Measurements from ENCODE around the gene BTN3A1.

BTN3A1 gene

GRCh38 chr6:26379740-26380139, 22.3 kb upstream of the BTN3A1 start:
- no peak for DNase-seq (ENCODE audit: low read depth)

- DNase-seq (ENCODE audit: low read depth), result no peak
Measured at GRCh38 chr6:26380256-26380655, 21.8 kb upstream of the BTN3A1 start.

DNA sequence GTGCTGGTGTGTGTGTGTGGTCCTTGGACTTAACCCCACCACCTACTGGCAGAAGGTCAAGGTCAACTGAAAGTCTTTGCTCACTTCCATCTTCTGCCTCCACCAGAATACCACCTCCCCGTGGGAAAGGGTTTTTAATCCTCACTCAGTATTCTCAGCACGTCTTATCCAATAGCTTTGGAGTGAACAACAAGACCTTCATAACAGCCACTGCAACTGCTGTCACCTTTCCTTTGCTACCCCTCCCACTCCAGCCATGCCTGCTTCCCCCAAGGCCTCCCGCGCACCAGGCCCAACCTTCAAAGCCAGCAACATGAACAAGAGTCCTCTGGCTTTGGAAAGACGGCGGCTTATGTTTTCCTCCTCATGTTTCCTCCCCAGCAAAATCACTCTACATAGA, 20.0 kb upstream of the BTN3A1 start:
- DNase-seq (ENCODE audit: low read depth), result no peak

DNA sequence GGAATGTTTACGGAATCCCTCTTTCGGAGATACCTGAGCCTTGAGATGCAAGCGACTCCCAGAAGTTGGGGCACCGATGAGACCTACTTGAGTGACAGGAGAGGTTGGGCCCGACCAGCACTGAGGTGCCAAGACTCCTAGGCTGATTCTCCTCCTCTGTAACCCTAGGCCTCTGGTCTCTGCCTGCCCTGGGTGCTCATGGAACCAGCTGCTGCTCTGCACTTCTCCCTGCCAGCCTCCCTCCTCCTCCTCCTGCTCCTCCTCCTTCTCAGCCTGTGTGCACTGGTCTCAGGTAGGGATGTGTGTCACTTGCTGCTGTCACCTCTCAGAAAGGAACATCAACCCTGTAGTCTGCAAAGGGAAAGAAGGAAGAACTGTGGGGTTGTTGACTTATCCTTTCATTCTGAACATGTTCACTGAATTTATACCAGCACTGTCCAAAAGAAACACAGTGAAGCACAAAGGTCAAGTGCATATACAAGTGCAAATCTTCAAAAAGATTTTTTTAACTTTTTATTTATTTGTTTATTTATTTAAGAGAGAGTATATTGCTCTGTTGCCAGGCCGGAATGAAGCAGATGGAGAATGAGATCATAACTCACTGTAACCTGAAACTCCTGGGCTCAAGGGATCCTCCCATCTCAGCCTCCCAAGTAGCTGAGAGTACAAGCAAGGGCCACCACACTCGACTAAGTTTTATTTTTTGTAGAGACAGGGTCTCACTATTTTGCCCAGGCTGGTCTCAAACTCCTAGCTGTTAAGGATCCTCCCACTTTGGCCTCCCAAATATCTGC, 18.3 kb upstream of the BTN3A1 start:
- DNase-seq (ENCODE audit: low read depth), result no peak

- DNase-seq (ENCODE audit: low read depth), result no peak
Measured at GRCh38 chr6:26385734-26386125, 16.3 kb upstream of the BTN3A1 start.

- no peak for DNase-seq (ENCODE audit: low read depth)
Measured at GRCh38 chr6:26387565-26387964, 14.5 kb upstream of the BTN3A1 start.

DNA sequence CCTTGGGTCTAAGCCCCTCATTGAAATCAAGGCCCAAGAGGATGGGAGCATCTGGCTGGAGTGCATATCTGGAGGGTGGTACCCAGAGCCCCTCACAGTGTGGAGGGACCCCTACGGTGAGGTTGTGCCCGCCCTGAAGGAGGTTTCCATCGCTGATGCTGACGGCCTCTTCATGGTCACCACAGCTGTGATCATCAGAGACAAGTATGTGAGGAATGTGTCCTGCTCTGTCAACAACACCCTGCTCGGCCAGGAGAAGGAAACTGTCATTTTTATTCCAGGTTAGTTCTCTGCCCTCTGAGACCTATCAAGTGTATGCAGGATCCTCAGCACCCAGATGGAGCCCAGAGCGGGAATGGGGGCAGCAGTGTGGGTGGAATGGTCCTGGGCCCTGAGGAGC, 14.1 kb upstream of the BTN3A1 start:
- DNase-seq (ENCODE audit: low read depth), result no peak

DNA sequence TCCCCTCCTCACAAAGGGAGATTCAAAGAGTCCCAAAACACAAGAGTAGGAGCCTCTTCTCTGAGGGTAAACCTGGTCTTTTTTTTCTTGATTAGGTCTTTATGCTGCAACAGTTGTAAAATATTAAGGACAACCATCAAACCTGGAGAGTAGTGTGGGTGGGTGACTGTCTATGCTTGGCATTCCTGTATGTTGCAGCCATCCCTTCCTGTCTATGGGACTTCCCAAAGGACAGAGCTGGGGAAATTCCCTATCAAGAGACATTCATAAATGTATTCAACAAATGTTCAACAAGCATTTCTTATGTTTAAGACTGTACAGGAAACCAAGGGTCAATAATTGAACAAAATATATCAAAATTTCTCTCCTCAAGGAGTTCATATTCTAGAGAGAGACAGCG, 13.6 kb upstream of the BTN3A1 start:
- no peak for DNase-seq (ENCODE audit: low read depth)

DNA sequence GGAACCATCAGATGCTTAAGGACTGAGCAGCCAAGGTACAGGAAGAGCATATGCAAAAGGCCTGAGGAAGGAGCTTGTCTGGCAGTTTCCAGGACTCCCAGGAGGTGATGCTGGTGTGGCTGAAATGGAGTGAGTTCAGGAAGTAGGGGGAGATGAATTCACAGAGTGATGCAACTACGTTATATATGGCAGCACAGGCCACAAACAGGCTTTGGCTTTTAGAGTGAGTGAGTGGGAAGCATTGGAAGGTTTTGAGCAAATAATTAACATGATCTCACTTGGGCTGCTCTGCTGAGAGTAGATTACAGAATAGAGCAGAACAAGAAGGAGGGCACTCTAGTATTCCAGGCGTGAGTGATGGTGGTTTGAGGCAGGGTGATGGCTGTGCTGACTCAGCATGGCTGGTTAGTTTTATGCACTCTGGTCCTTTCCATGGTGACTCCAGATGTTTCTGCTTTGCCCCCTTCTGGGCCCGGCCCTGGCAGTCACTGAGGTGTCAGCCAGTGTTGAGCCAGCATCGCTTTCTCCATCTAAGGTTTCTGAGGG, 12.7 kb upstream of the BTN3A1 start:
- DNase-seq (ENCODE audit: low read depth), result no peak

DNA sequence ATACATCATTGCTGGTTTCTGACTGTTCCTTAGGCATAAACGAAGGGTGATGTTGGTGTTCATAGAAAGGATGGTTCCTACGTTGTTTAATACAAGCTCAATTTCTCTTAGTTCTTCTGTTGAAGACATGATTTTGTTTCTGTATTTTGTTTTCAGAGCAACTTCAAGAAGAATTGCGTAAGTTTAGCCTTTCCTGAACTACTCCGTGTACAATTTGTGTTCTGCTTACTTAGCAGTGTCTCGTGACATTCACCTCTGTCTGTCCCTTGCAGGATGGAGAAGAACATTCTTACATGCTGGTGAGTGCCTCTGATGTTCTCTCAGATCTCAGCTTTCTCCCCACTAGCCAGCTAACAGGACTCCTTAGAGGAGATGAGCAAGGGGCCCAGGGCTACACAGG, 11.5 kb upstream of the BTN3A1 start:
- no peak for DNase-seq (ENCODE audit: low read depth)

- no peak for DNase-seq (ENCODE audit: low read depth)
Measured at GRCh38 chr6:26392932-26393636, 9.0 kb upstream of the BTN3A1 start.

GRCh38 chr6:26394289-26394688, 7.8 kb upstream of the BTN3A1 start:
- peak; percentile 44 for DNase-seq (ENCODE audit: low read depth)

DNA sequence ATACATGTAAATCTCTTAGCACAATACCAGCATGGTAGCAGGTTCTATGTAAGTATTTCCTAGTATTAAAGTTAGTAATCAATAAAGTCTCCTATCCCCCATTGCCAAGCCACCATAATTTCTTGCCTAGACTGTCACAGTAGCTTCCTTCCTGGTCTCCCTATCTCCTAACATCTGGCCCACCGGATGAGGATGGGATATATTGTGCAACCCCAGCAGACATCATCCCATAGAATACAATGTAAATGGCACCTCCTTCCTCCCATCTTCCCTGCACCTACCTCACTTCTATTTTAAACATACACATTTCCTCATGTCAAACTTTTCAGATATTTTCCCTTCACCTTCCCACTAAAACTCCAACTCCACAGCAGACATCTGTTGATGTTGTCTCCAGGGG, 3.5 kb upstream of the BTN3A1 start:
- no peak for DNase-seq (ENCODE audit: low read depth)

- no peak for DNase-seq (ENCODE audit: low read depth)
Measured at GRCh38 chr6:26400626-26401025, 1.4 kb upstream of the BTN3A1 start.

GRCh38 chr6:26401389-26401986, 587 bp upstream of the BTN3A1 start:
- no peak for DNase-seq (ENCODE audit: low read depth)

DNA sequence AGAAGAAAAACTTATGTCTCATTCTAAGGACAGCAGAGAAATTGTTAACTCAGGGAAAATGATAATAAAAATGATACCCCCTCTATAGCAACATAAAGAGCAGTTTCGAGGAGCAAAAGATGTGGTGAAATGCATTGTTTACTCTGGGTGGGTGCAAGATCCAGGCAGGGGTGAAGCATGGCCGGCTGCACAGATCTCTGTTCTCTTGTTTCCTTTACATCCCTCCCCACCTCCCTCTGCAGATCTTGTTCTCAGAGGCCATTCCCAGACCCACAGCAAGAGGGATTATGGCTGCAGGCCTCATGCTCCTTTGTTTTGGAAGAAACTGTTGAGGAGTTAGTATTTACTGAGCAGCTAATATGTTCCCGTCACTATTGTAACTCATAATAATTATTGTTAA, 1.8 kb downstream of the BTN3A1 start:
- no peak for DNase-seq (ENCODE audit: low read depth)

DNA sequence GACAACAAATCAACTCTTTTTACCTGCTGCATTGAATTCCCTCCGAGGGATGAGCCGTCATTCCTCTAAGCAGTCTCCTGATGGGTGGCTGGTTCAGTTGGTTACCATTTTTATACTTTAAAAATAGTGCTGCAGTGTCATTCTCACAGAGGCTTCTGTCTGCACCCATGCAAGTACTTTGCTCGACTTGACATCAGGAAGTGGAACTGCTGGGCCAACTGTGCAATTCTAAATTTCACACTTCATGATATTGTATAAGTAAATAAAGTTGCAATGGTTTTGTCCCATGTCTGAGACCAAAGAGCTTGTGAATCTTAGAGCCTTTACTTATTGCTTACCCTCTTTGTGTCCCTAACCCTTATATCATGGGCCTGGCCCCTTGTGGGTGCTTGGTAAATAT, 2.5 kb downstream of the BTN3A1 start:
- no peak for DNase-seq (ENCODE audit: low read depth)

GRCh38 chr6:26408828-26409730, 7.0 kb downstream of the BTN3A1 start:
- DNase-seq (ENCODE audit: low read depth), result no peak

DNA sequence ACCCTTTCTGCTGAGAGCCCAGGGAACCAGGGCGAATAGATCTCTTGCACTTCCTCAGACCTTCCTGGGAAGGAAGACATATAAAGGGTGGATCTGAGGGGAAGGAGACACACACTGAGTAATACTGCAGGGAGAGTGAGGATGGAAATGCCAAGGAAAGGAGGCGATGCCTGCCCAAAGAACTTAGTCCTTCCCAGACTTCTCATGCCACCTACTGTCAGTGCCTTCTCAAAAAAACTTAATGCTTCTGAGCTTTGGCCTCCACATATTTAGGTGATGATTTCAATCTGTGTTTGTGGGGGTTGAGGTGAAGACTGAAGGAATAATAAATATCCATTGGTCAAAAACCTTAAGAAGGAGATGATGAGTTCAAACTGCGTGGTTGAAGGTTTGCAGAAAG, 9.7 kb downstream of the BTN3A1 start:
- DNase-seq (ENCODE audit: low read depth), result no peak

DNA sequence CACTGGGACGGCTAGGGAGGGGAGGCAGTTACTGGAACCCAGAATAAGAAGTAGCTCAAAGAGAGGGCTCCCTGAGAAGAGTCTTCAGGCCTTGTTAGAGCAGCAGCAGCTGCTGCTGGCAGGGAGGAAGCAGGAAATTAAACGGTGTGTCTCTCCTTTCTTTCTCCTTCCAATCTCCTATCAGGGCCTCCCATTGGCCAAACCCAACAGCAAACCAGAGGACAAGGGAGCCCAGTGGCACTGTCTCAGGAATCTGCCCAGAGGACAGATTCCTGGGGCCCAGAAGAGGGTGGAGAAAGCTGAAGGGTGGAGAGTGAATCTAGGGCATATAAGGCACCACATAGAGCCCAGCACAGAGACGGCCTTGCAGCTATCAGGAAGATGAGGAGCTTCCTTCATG, 10.2 kb downstream of the BTN3A1 start:
- no peak for DNase-seq (ENCODE audit: low read depth)

GRCh38 chr6:26412954-26413353, 10.9 kb downstream of the BTN3A1 start:
- DNase-seq (ENCODE audit: low read depth), result no peak

- no peak for DNase-seq (ENCODE audit: low read depth)
Measured at GRCh38 chr6:26414281-26414680, 12.2 kb downstream of the BTN3A1 start.

Data from GM04504 (cell line).